PC-9 (cell line): ENCODE results near the gene KCNMB2. TPM values are rescaled to one million over a fixed set of nuclear protein-coding genes. Genes with fewer than 3 reads are reported as not detected.

Source experiments
- Bru-seq: library from RNA; stranded (reverse); fragments of 400-500 nt; gene quantifications from one replicate; lab custom pipeline; 2021; lab: Mats Ljungman, UMichigan
- BruChase-seq, 2 experiments: library from RNA; stranded (reverse); fragments of 400-500 nt; gene quantifications; one replicate each; lab custom pipeline; 2021; lab: Mats Ljungman, UMichigan
- BruUV-seq: library from RNA; stranded (reverse); fragments of 400-500 nt; replicated peaks from 2 replicates; lab custom pipeline; 2021; lab: Mats Ljungman, UMichigan
- CTCF ChIA-PET: fragments of 300-600 bp; sonication (Branson Sonifier 250); formaldehyde crosslinking; loops from one replicate; lab custom pipeline; 2022; ENCODE audit warnings: antibody characterized with exemption; lab: Charles Lee
- POLR2A ChIA-PET: fragments of 300-600 bp; sonication (Branson Sonifier 250); formaldehyde crosslinking; loops from one replicate; lab custom pipeline; 2022; ENCODE audit warnings: antibody characterized with exemption; ENCODE audit not compliant: unreplicated experiment; lab: Charles Lee
- DNase-seq, 2 experiments: peaks; one replicate each; pipeline versions ENCODE4 v3.0.0 to v3.0.0-alpha.2; 2015 to 2022; ENCODE audit warnings: mixed read lengths in 1 of 2
- H2AFZ ChIP-seq: fragments of 200-600 bp; sonication (generic); 2 replicates; pipeline ENCODE4 v1.8.1; 2017; ENCODE audit warnings: antibody characterized with exemption
- H3F3A ChIP-seq: fragments of 200-600 bp; sonication (generic); 2 replicates; pipeline ENCODE4 v1.8.1; 2017; ENCODE audit warnings: antibody characterized with exemption, mild to moderate bottlenecking, low read depth; ENCODE audit not compliant: insufficient read depth
- H3K27ac ChIP-seq: fragments of 200-600 bp; sonication (generic); 2 replicates; pipeline ENCODE4 v1.6.1; 2016; ENCODE audit warnings: mixed run types
- H3K27me3 ChIP-seq: fragments of 200-600 bp; sonication (generic); 2 replicates; pipeline ENCODE4 v1.6.1; 2016; ENCODE audit warnings: low read depth, mixed run types; ENCODE audit not compliant: insufficient read depth
- H3K36me3 ChIP-seq: fragments of 200-600 bp; sonication (generic); 2 replicates; pipeline ENCODE4 v1.6.1; 2016; ENCODE audit warnings: low read depth, mixed run types
- H3K4me1 ChIP-seq: fragments of 200-600 bp; sonication (generic); replicated peaks from 2 replicates; pipeline ENCODE4 v1.6.1; 2016; ENCODE audit warnings: mixed run types; ENCODE audit not compliant: insufficient read depth
- H3K4me2 ChIP-seq: fragments of 200-600 bp; sonication (generic); 2 replicates; pipeline ENCODE4 v1.6.1; 2017; ENCODE audit warnings: mixed run types
- H3K4me3 ChIP-seq: fragments of 200-600 bp; sonication (generic); 2 replicates; pipeline ENCODE4 v1.6.1; 2016; ENCODE audit warnings: mixed run types
- H3K79me2 ChIP-seq: fragments of 200-600 bp; sonication (generic); 2 replicates; pipeline ENCODE4 v1.6.1; 2017; ENCODE audit warnings: low read depth, mixed run types
- H3K9me2 ChIP-seq: fragments of 200-600 bp; sonication (generic); 2 replicates; pipeline ENCODE4 v1.8.1; 2017; ENCODE audit warnings: mild to moderate bottlenecking; ENCODE audit not compliant: insufficient read depth
- H3K9me3 ChIP-seq: fragments of 200-600 bp; sonication (generic); 2 replicates; pipeline ENCODE4 v1.8.1; 2016; ENCODE audit warnings: low read depth; ENCODE audit not compliant: insufficient read depth
- H4K20me1 ChIP-seq: fragments of 200-600 bp; sonication (generic); 2 replicates; pipeline ENCODE4 v1.8.1; 2017; ENCODE audit not compliant: insufficient read depth
- EZH2 ChIP-seq: fragments of 200-600 bp; sonication (generic); IDR thresholded peaks from 2 replicates; pipeline ENCODE4 v1.8.0; 2017; ENCODE audit warnings: antibody characterized with exemption, low read depth
- intact Hi-C: fragments of 100-400 bp; cut with micrococcal nuclease; formaldehyde crosslinking; loops from one replicate; pipeline ENCODE4 v1.10.0; 2022; ENCODE audit not compliant: unreplicated experiment
- long read RNA-seq: library from polyadenylated mRNA; stranded (forward); transcript quantifications from one replicate; pipeline ENCODE4 v2.0.0, GENCODE V29; 2022
- total RNA-seq: library from RNA; stranded (reverse); gene quantifications from 2 replicates; pipeline ENCODE4 v1.2.3, GENCODE V29; 2021
- TF ChIP-seq, protein P1 (sequence below): fragments of 200-600 bp; sonication (generic); conservative IDR thresholded peaks from 2 replicates; pipeline ENCODE4 v1.6.1; 2017; ENCODE audit warnings: mixed run types, antibody characterized with exemption, mild to moderate bottlenecking, moderate library complexity

KCNMB2 gene
- total RNA-seq = not detected in 2 replicates
- not detected for Bru-seq, nascent RNA
- not detected for BruChase-seq, experiment 1, labeled RNA remaining after a 2-hour chase
- BruChase-seq, experiment 2, labeled RNA remaining after a 6-hour chase = not detected
- long read RNA-seq = 0 reads

- intact Hi-C loops = no loop called here
- H3K27me3 ChIP-seq = no peaks in the 10 kb centered on the region
- no peaks in the 10 kb centered on the region for H4K20me1 ChIP-seq
- H3K4me1 ChIP-seq = no peaks in the 10 kb centered on the region
- no peaks in the 10 kb centered on the region for H3K9me2 ChIP-seq
- H3K36me3 ChIP-seq = no peaks in the 10 kb centered on the region
- POLR2A ChIA-PET = no interaction called here
- peaks cover 4% of the 10 kb centered on the region; the same call in 1 of the 2 replicates for H3K9me3 ChIP-seq
- H3K27ac ChIP-seq = no peak within 1 kb of the TSS
- no peak within 1 kb of the TSS for H2AFZ ChIP-seq
- no TSS peak for BruUV-seq
- DNase-seq = no peak
- TF ChIP-seq, protein P1, sequence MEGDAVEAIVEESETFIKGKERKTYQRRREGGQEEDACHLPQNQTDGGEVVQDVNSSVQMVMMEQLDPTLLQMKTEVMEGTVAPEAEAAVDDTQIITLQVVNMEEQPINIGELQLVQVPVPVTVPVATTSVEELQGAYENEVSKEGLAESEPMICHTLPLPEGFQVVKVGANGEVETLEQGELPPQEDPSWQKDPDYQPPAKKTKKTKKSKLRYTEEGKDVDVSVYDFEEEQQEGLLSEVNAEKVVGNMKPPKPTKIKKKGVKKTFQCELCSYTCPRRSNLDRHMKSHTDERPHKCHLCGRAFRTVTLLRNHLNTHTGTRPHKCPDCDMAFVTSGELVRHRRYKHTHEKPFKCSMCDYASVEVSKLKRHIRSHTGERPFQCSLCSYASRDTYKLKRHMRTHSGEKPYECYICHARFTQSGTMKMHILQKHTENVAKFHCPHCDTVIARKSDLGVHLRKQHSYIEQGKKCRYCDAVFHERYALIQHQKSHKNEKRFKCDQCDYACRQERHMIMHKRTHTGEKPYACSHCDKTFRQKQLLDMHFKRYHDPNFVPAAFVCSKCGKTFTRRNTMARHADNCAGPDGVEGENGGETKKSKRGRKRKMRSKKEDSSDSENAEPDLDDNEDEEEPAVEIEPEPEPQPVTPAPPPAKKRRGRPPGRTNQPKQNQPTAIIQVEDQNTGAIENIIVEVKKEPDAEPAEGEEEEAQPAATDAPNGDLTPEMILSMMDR = no peak
- no peak for TF ChIP-seq EZH2
- H3K79me2 ChIP-seq = no peaks in the 10 kb centered on the region
- no peak within 1 kb of the TSS for H3K4me2 ChIP-seq
- CTCF ChIA-PET = no interaction called here
- no peak within 1 kb of the TSS for H3K4me3 ChIP-seq
- no peaks in the 10 kb centered on the region for H3F3A ChIP-seq
Observed at GRCh38 chr3:178536211-178537079, at the start of gene KCNMB2. TSS of gene KCNMB2 (plus strand) at chr3:178536436.

DNA sequence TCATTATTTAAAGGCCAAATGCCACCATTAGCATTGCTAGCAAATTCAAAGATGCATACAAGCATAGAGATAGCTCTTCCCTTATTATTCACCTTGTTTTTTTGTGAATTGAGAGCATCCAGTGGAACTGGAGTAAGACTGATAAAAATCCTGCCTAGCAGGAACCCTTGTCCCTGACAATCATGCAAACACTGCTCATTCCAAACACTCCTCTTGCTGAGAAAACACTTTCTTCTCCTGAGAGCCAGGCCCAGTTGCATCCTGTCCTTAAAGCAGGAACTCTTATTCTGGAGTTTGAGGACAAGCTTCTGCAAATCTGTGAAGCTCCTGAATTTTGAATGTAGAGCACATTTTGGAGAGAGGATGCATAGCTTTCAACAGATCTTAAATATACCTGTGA is 49.3 kb upstream of the KCNMB2 start:
- DNase-seq = no peak
- TF ChIP-seq EZH2 = no peak
- TF ChIP-seq, protein P1 = no peak
- Histone ChIP-seq H2AFZ (no peak overlapping the region), H3K79me2 (no peaks in the 10 kb centered on the region), H3K4me3 (no peak overlapping the region), H3K4me2 (no peak overlapping the region), H3K36me3 (no peaks in the 10 kb centered on the region), H3K9me2 (no peaks in the 10 kb centered on the region; the same call in 1 of the 2 replicates), H3F3A (no peaks in the 10 kb centered on the region), H3K4me1 (no peaks in the 10 kb centered on the region), H3K27ac (no peak overlapping the region), H3K9me3 (no peaks in the 10 kb centered on the region), H3K27me3 (no peaks in the 10 kb centered on the region; the same call in 1 of the 2 replicates), H4K20me1 (no peaks in the 10 kb centered on the region)
- BruUV-seq = no TSS peak
- intact Hi-C loops = no loop called here
- ChIA-PET POLR2A (no interaction called here), CTCF (no interaction called here)

GRCh38 chr3:178487752-178488151 is 48.5 kb upstream of the KCNMB2 start:
- H4K20me1 ChIP-seq = no peaks in the 10 kb centered on the region
- ChIA-PET CTCF (no interaction called here), POLR2A (no interaction called here)
- no peaks in the 10 kb centered on the region for H3F3A ChIP-seq
- no peak for DNase-seq
- H2AFZ ChIP-seq = no peak overlapping the region
- H3K27ac ChIP-seq = no peak overlapping the region
- no peak overlapping the region for H3K4me2 ChIP-seq
- H3K27me3 ChIP-seq = no peaks in the 10 kb centered on the region
- intact Hi-C loops = no loop called here
- H3K9me2 ChIP-seq = no peaks in the 10 kb centered on the region; the same call in 1 of the 2 replicates
- no TSS peak for BruUV-seq
- no peak overlapping the region for H3K4me3 ChIP-seq
- H3K79me2 ChIP-seq = no peaks in the 10 kb centered on the region
- no peaks in the 10 kb centered on the region for H3K9me3 ChIP-seq
- TF ChIP-seq, protein P1 = no peak
- no peak for TF ChIP-seq EZH2
- H3K36me3 ChIP-seq = no peaks in the 10 kb centered on the region
- no peaks in the 10 kb centered on the region for H3K4me1 ChIP-seq
